GM23338 (cell line): ENCODE data around the gene LPIN1. TPM values are rescaled to one million over a fixed set of nuclear protein-coding genes. Genes with fewer than 3 reads are reported as not detected.
"Not testable (repeated sequence)": the region's sequence is repeated elsewhere in the genome, so short reads cannot be mapped to it uniquely, and the experiment has no call there.

Source experiments
- ATAC-seq: fragments of 200-7000 bp; cut with Tn5 transposase; 3 replicates; pipeline ENCODE4 v1.9.1; 2020
- DNase-seq: peaks from one replicate; pipeline ENCODE4 v3.0.0-alpha.2; 2015; ENCODE audit warnings: low spot score
- H2AFZ ChIP-seq: fragments of 200-600 bp; sonication (generic); 2 replicates; pipeline ENCODE4 v1.8.0; 2016; ENCODE audit warnings: antibody characterized with exemption, mild to moderate bottlenecking, moderate library complexity
- H3F3A ChIP-seq: fragments of 200-600 bp; sonication (generic); replicated peaks from 2 replicates; pipeline ENCODE4 v1.8.0; 2017; ENCODE audit warnings: antibody characterized with exemption, mixed run types, low read depth
- H3K27ac ChIP-seq: fragments of 200-600 bp; sonication (generic); 2 replicates; pipeline ENCODE4 v1.6.1; 2016; ENCODE audit warnings: low read depth
- H3K27me3 ChIP-seq: fragments of 200-600 bp; sonication (generic); 2 replicates; pipeline ENCODE4 v1.8.0; 2016; ENCODE audit warnings: mild to moderate bottlenecking, mixed run types, moderate library complexity; ENCODE audit not compliant: insufficient read depth
- H3K36me3 ChIP-seq: fragments of 200-600 bp; sonication (generic); 2 replicates; pipeline ENCODE4 v1.8.0; 2016; ENCODE audit warnings: mild to moderate bottlenecking; ENCODE audit not compliant: insufficient read depth
- H3K4me1 ChIP-seq: fragments of 200-600 bp; sonication (generic); 2 replicates; pipeline ENCODE4 v1.8.0; 2016; ENCODE audit warnings: mild to moderate bottlenecking, moderate library complexity; ENCODE audit not compliant: insufficient read depth
- H3K4me2 ChIP-seq: fragments of 200-600 bp; sonication (generic); 2 replicates; pipeline ENCODE4 v1.7.1; 2017; ENCODE audit warnings: mixed run types
- H3K4me3 ChIP-seq: fragments of 200-600 bp; sonication (generic); 2 replicates; pipeline ENCODE4 v1.6.1; 2016; ENCODE audit warnings: mixed run types
- H3K79me2 ChIP-seq: fragments of 200-600 bp; sonication (generic); replicated peaks from 2 replicates; pipeline ENCODE4 v1.8.0; 2017; ENCODE audit warnings: mild to moderate bottlenecking; ENCODE audit not compliant: insufficient read depth
- H3K9me2 ChIP-seq: fragments of 200-600 bp; sonication (generic); 2 replicates; pipeline ENCODE4 v1.8.0; 2017; ENCODE audit not compliant: insufficient read depth
- H4K20me1 ChIP-seq: fragments of 200-600 bp; sonication (generic); replicated peaks from 2 replicates; pipeline ENCODE4 v1.8.0; 2017; ENCODE audit warnings: mild to moderate bottlenecking; ENCODE audit not compliant: insufficient read depth
- H3K27ac Mint-ChIP-seq: 2 replicates; pipeline ENCODE4 v1.8.0; 2020; ENCODE audit warnings: inconsistent platforms, mild to moderate bottlenecking, moderate library complexity, mixed read lengths
- H3K27me3 Mint-ChIP-seq: 3 replicates; pipeline ENCODE4 v1.8.0; 2022; ENCODE audit warnings: low read depth, mild to moderate bottlenecking, moderate library complexity, mixed read lengths, inconsistent platforms; ENCODE audit not compliant: insufficient read depth, poor library complexity
- H3K36me3 Mint-ChIP-seq: 3 replicates; pipeline ENCODE4 v1.8.0; 2021; ENCODE audit warnings: low read depth, mild to moderate bottlenecking, inconsistent platforms, moderate library complexity, mixed read lengths
- H3K4me1 Mint-ChIP-seq: 3 replicates; pipeline ENCODE4 v1.8.0; 2020; ENCODE audit warnings: mild to moderate bottlenecking, inconsistent platforms, mixed read lengths
- H3K4me3 Mint-ChIP-seq: 3 replicates; pipeline ENCODE4 v1.8.0; 2021; ENCODE audit warnings: moderate library complexity, mild to moderate bottlenecking, inconsistent platforms, mixed read lengths
- H3K9me3 Mint-ChIP-seq: 3 replicates; pipeline ENCODE4 v1.8.0; 2020; ENCODE audit warnings: moderate library complexity, mild to moderate bottlenecking, inconsistent platforms, mixed read lengths
- CREB1 ChIP-seq: fragments of 250-450 bp; sonication (Bioruptor Pico); IDR thresholded peaks from 2 replicates; pipeline ENCODE4 v1.5.0; 2020; ENCODE audit warnings: low read depth, mild to moderate bottlenecking, moderate library complexity
- JUNB ChIP-seq: IDR thresholded peaks from one replicate; pipeline ENCODE4 v1.6.1; 2016; ENCODE audit warnings: antibody characterized with exemption; ENCODE audit not compliant: unreplicated experiment
- POLR2AphosphoS5 ChIP-seq: IDR thresholded peaks from 2 replicates; pipeline ENCODE4 v1.6.1; 2016; ENCODE audit warnings: antibody characterized with exemption, low read depth
- STAT1 ChIP-seq: IDR thresholded peaks from one replicate; pipeline ENCODE4 v1.6.1; 2016; ENCODE audit warnings: antibody characterized with exemption; ENCODE audit not compliant: unreplicated experiment
- ZNF331 ChIP-seq: fragments of 250-450 bp; sonication (Bioruptor Pico); IDR thresholded peaks from 2 replicates; pipeline ENCODE4 v1.5.0; 2020; ENCODE audit warnings: low read depth, mild to moderate bottlenecking, moderate library complexity
- ZNF462 ChIP-seq: fragments of 250-450 bp; sonication (Bioruptor Pico); IDR thresholded peaks from 2 replicates; pipeline ENCODE4 v1.5.0; 2020; ENCODE audit warnings: mild to moderate bottlenecking, moderate library complexity
- polyA plus RNA-seq: library from polyadenylated mRNA; unstranded; fragments of >200 nt; fragmentation: Nextera tagmentation; extraction: Ambion mirVana; gene quantifications from 2 replicates; pipeline ENCODE4 v1.2.1, GENCODE V29; 2016
- total RNA-seq: library from RNA; depleted of rRNA; stranded (reverse); fragments of >200 nt; shearing (Covaris generic); gene quantifications from 2 replicates; pipeline ENCODE4 v1.2.3, GENCODE V29; 2014
- TF ChIP-seq, protein P1 (sequence below): IDR thresholded peaks from one replicate; pipeline ENCODE4 v1.6.1; 2018; ENCODE audit warnings: antibody characterized with exemption; ENCODE audit not compliant: unreplicated experiment

LPIN1 gene
- total and polyA plus RNA-seq, 2 experiments from 2014 or later = 4.4 to 9.5 TPM

DNA sequence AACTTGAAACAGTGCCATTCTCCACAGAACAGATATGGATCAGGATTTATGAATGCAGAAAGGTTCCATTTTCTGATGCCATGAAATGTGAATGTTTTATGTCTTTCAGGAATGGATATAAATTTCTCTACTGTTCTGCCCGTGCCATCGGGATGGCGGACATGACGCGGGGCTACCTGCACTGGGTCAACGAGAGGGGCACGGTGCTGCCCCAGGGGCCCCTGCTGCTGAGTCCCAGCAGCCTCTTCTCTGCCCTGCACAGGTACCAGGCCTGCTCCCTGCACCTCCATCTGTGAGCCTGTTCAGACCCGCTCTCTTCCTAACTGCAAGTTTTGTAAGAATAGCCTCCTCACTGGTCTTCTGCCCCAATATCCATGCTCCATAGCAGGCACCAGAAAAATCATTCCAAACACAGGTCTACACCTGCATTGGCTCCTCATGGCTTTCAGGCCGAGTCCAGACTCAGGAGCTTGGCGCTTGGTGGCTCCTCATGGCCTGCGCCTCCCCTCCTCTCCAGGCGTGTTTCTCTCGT lies 68.6 kb downstream of the LPIN1 start (continued):
- TF ChIP-seq, protein P1, sequence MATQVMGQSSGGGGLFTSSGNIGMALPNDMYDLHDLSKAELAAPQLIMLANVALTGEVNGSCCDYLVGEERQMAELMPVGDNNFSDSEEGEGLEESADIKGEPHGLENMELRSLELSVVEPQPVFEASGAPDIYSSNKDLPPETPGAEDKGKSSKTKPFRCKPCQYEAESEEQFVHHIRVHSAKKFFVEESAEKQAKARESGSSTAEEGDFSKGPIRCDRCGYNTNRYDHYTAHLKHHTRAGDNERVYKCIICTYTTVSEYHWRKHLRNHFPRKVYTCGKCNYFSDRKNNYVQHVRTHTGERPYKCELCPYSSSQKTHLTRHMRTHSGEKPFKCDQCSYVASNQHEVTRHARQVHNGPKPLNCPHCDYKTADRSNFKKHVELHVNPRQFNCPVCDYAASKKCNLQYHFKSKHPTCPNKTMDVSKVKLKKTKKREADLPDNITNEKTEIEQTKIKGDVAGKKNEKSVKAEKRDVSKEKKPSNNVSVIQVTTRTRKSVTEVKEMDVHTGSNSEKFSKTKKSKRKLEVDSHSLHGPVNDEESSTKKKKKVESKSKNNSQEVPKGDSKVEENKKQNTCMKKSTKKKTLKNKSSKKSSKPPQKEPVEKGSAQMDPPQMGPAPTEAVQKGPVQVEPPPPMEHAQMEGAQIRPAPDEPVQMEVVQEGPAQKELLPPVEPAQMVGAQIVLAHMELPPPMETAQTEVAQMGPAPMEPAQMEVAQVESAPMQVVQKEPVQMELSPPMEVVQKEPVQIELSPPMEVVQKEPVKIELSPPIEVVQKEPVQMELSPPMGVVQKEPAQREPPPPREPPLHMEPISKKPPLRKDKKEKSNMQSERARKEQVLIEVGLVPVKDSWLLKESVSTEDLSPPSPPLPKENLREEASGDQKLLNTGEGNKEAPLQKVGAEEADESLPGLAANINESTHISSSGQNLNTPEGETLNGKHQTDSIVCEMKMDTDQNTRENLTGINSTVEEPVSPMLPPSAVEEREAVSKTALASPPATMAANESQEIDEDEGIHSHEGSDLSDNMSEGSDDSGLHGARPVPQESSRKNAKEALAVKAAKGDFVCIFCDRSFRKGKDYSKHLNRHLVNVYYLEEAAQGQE = no peak
- TF ChIP-seq ZNF331 = no peak

DNA sequence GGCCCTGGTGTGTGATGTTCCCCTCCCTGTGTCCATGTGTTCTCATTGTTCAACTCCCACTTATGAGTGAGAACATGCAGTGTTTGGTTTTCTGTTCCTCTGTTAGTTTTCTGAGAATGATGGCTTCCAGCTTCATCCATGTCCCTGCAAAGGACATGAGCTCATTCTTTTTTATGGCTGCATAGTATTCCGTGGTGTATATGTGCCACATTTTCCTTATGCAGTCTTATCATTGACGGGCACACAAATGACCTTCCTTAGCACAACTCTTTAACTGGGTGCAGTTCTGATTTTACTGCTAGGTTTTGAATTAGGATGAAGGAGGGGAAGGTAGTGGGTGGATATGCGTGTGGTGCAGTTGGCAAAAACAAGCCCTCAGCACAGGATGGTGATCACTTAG lies 70.5 kb downstream of the LPIN1 start:
- not testable (repeated sequence) for H3K27ac ChIP-seq, H3K27me3 ChIP-seq, H3K4me1 Mint-ChIP-seq, H3K9me3 Mint-ChIP-seq, H3K9me2 ChIP-seq, H3K4me3 Mint-ChIP-seq, H4K20me1 ChIP-seq, H3K4me1 ChIP-seq, H2AFZ ChIP-seq, H3K79me2 ChIP-seq, H3F3A ChIP-seq, ATAC-seq, H3K36me3 ChIP-seq, H3K27ac Mint-ChIP-seq, DNase-seq, H3K4me3 ChIP-seq, H3K4me2 ChIP-seq, H3K27me3 Mint-ChIP-seq
- peaks cover 26% of the 10 kb centered on the region for H3K36me3 Mint-ChIP-seq

GRCh38 chr2:11819235-11819729 lies 72.8 kb downstream of the LPIN1 start:
- no peaks in the 10 kb centered on the region for H3K27me3 Mint-ChIP-seq
- Histone ChIP-seq H4K20me1 (no peaks in the 10 kb centered on the region), H3F3A (no peaks in the 10 kb centered on the region), H3K36me3 (no peaks in the 10 kb centered on the region), H3K9me2 (peaks cover 5% of the 10 kb centered on the region), H3K4me2 (no peak overlapping the region), H3K27ac (no peak overlapping the region), H3K27me3 (no peaks in the 10 kb centered on the region), H3K4me1 (no peaks in the 10 kb centered on the region), H3K4me3 (no peak overlapping the region), H2AFZ (no peak overlapping the region), H3K79me2 (no peaks in the 10 kb centered on the region)
- no peak for ATAC-seq
- H3K27ac Mint-ChIP-seq = no peak overlapping the region
- no peak overlapping the region for H3K4me3 Mint-ChIP-seq
- H3K36me3 Mint-ChIP-seq = peaks cover 33% of the 10 kb centered on the region
- DNase-seq = no peak
- peaks cover 6% of the 10 kb centered on the region; the same call in 1 of the 3 replicates for H3K9me3 Mint-ChIP-seq
- peaks cover 6% of the 10 kb centered on the region for H3K4me1 Mint-ChIP-seq
- TF ChIP-seq STAT1 (no peak), CREB1 (no peak), JUNB (no peak), POLR2AphosphoS5 (no peak), ZNF462 (CRISPR knock-in tag) (no peak)
